ENCODE results near the gene B3GAT1. TPM values are rescaled to one million over a fixed set of nuclear protein-coding genes. Genes with fewer than 3 reads are reported as not detected.

The B3GAT1 gene
- total RNA-seq, 1 donor from 2014 or later: 0.41 TPM

DNA sequence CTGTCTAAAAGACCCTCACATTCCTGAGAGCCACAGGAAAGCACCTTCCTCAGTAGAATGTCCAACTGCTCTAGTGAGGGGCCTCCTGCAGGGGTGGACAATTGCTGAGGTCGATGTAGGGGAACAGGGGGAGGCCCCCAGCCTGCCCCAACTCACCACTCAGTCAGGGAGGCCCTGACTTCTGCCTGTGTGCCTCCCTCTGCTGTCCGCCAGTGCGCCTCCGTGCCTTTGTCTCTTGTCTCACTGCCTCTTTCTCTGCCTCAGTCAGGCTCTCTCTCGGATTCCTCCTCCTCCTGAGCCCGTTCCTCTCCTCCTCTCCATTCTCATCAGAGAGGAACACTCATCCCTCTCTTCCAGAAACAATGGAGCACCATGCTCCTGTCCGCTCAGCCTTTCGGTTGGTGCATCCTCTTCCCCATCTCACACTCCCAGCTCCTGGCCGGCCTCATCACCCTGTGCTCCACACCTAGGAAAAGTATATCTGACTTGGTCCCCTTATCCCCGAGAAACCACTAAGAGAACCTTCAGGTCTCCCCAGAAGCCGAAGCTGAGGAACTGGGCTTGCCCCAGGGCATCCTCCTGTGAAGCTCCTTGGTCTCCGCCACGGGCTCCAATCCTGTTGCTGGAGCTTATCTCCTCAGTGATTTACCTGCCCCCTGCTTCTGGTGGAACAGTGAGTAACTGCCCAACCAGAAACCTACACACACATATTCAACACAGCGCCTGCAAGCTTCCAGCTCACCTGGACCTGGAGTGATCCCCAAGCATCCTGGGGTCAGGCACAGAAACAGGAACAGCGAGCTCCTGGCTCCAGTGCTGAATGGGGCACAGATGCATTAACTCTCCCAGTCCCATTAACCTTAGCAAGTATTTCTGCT, 2.3 kb downstream of the B3GAT1 start:
- DNase-seq: no peak

DNA sequence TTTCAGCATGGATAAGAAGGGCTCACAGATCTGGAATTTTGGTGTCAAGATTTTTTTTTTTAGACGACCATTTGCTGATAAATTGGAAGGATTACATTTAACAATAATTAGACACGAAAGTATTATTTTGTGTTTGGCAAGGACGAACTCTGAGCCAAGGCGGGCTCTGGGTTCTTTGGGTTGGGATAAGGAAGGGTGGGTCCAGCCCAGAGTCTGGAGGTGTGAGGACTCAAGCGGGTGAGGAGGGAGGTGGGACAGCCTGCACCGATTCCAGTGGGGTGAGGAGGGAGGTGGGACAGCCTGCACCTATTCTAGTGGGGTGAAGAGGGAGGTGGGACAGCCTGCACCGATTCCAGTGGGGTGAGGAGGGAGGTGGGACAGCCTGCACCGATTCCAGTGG, 4.1 kb downstream of the B3GAT1 start:
- DNase-seq: no peak

GRCh38 chr11:134407321-134407828, 4.7 kb downstream of the B3GAT1 start:
- no peak for DNase-seq

DNA sequence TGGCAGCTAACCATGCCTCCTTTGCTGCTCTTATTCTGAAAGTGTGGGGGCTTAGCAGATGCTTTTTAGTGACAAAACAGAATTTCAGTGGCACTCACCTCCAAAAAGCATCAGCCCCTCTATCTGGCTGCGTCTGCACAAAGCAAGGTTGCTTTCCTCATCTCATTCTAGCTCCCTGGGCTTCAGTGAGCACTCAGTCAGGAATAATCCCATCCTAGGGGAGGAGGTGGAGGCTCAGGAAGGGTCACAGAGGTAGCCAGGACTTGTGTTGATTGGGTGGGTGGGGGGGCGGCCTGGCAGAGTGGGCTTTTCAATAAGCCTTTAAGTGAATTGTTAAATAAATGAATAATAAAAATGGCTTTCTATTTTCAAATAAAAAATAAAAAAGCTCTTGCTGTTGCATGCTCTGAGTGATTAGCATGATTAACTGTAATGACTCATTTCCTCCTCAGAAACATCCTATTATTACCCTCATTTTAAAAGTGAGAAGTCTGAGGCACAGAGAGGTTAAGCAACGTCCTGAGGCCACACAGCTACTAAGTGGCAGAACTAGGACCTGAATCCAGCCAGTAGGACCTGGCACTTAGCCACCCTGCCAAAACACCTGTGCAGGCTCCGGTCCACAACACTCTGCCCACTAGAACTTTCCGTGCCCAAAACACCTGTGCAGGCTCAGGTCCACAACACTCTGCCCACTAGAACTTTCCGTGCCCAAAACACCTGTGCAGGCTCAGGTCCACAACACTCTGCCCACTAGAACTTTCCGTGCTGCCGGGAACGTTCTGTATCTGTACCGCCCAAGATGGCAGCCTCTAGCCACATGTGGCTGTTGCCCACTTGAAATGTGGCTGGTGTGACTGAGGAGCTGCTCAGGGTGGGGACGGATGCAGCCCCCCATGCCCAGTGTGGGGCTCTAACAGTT, 5.5 kb downstream of the B3GAT1 start:
- DNase-seq: no peak

GRCh38 chr11:134405841-134406240, 6.2 kb downstream of the B3GAT1 start:
- no peak for DNase-seq

- DNase-seq: no peak
Observed at GRCh38 chr11:134405436-134405835, 6.6 kb downstream of the B3GAT1 start.

DNA sequence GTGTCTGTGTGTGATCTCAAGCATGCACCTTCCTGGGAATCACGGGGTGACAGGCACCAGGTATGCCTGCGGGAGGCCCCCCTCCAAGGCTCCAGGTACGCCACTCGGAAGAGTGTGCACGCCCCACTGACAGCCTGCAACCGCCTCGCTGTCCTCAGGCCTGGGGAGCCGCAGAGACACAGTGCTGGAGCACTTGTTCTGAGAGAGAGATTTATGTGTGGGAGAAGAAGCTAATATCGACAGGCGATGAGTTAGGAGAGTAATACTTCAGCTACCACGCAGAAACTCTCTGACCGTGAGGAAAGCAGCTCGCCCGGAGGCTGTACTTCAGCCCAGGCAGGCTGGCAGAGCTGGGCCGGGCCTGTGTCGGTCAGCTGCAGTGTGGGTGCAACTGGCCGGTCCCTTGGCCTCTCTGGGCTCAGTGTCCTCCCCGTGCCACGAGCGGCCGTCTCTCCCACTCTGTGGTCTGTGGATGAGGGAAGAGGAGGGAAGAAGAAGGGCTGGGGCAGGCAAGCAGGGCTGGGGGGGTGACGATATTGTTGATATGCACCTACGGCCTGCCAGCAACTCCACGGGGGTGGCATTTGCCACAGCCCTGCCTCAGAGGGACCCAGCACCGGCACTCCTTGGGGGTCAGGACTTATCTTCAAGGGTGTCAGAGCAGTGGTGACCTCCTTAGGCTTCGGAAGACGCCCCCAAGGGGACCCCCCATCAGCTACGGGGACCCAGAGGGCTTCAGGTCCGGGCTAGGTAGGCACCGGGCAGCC, 7.3 kb downstream of the B3GAT1 start:
- DNase-seq: no peak

DNA sequence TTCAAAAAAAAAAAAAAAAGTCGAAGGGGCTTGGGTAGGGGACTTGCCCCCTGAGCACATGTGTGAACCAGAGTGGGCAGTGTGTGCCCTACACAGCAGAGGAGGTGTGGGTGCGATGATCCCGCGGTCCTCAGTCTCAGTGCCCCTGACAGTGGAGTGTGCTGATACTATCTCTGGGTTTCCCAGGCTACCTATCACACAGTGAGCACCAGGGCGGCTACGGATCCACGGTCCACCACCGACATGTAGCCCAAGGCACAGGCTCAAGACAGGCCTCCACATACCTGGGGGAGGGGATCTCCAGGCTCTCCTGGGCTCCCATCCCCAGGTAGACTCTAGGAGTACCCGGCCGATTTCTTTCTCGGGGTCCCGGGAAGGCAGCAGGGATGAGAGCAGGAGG, 9.1 kb downstream of the B3GAT1 start:
- DNase-seq: no peak

DNA sequence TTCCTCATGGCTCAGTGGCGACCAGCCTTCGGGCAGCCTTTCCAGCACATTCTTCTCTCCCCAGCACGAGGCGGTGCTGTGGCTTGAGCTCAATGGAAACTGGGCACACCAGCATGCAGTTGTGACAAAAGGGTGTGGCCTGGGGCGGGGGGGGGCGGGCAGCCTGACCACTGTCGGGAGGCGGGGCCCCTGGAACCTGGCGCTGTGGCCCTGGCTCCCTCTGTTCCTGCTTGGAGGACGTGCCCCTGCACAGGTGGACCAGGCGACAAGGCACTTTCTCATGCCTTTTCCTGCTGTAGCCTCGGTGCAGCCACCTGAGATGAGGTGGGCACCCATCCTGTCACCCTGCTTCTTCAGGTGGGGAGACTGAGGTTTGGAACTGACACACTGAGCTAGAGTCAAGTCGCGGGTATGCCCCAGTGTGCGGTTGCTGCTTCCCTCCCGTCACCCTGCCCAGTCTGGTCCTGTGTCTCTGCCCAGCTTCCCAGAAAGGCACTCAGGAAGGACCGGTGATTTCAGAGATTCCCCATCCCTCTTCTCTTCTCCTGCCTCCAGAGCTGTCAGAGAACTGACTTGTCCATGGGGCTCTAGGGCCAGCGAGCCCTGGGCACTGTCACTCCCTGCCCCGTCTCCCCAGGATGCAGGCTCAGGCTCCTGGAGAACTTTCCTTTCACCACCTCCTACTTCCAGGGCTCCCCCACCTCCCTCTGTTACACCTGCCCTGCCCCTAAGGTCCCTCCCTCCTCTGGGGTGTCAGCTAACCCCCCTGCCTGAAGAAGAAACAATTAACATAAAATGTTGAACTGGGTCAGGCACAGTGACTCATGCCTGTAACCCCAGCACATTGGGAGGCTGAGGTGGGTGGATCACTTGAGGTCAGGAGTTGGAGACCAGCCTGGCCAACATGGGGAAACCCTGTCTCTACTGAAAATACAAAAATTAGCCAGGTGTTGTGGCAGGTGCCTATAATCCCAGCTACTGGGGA, 9.9 kb downstream of the B3GAT1 start:
- DNase-seq: no peak

DNA sequence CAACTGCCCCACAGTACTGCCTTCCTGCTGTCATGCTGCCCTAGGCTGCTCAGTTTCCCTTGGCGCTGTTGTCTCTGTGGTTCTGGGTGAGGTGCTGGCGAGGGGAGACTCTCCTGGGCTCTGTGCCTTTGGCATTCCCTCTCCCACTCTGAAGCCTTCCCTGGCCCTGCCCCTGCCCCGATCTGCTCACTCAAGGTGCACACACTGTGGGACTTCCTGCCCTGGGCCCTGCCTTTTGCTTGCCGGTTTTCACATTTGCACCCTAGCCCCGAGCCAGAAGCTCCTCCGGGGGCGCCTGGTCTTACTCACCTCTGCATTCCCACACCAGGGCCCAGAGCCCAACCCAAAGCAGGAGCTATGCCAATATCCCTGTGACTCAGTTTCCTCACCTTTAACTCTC, 12.0 kb downstream of the B3GAT1 start:
- no peak for DNase-seq

- DNase-seq: no peak
Observed at GRCh38 chr11:134399293-134399654, 12.8 kb downstream of the B3GAT1 start.

DNA sequence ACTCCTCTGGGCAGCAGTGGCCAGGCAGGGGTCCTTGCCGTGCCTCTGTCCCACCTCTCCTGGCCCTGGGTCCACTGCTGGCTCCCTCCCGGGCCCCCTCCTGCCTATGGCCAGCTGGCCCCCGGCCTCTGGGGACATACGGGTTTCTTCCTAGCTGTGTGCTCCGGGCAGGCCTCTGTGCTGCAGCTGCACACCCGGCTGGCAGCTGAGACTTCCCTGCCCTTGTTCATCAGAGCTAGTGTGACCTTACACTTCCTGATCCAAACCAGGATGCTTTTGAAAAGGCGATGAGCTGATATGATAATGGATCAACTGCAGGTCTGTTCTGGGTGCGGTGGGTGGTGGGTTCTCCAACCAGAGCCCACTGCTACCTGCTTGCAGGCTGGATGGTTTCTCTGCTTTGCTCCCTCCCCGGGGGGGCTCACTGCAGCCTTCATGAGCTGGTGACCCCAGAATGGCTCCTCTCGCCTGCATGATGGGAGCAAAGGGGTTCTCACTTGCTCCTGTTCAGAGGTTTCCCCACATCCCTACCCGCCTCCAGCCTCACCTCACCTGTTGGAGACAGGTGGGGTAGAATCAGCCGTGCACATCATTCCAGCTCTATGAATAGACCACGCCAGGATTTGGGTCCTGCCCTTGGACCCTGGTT, 13.3 kb downstream of the B3GAT1 start:
- no peak for DNase-seq

- no peak for DNase-seq
Observed at GRCh38 chr11:134398079-134398444, 14.0 kb downstream of the B3GAT1 start.

- no peak for DNase-seq
Observed at GRCh38 chr11:134397304-134398078, 14.6 kb downstream of the B3GAT1 start.

GRCh38 chr11:134395002-134395401, 17.0 kb downstream of the B3GAT1 start:
- DNase-seq: no peak

- DNase-seq: no peak
Observed at GRCh38 chr11:134394311-134394710, 17.7 kb downstream of the B3GAT1 start.

- DNase-seq: peak; percentile 33
Observed at GRCh38 chr11:134393638-134394037, 18.4 kb downstream of the B3GAT1 start.

DNA sequence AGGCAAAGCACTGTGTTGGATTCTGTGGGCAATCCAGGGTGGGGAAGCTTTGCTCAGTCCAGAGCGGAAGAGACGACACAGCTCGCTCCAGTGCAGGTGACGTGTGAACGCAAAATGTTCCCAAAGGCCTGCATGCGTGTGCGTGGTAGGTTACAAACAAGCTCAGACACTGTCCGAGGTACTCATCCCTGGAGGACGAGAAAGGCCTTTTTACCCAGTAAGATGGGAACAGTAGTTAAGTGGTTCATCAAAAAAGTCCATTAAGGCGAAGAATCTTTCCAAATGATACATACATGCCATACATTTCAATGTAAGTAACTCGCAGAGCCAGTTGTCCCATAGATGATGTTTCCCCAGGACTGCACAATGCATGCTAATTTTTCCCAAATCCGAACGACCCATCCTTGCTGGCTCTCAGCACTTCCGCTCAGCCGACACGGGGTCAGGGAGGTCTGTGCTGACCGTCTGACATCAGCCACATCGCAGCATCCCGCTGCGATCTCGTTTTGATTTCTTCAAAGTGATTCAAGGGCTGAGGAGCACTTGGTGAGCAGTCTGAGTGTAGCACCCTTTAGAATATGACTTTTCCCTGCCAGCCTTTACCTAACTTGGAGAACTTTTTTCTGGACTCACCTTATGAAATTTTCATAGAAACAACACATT, 19.0 kb downstream of the B3GAT1 start:
- DNase-seq: no peak

GRCh38 chr11:134391656-134392055, 20.4 kb downstream of the B3GAT1 start:
- no peak for DNase-seq
